ENCODE data around the gene OR4E2.

The OR4E2 gene

DNA sequence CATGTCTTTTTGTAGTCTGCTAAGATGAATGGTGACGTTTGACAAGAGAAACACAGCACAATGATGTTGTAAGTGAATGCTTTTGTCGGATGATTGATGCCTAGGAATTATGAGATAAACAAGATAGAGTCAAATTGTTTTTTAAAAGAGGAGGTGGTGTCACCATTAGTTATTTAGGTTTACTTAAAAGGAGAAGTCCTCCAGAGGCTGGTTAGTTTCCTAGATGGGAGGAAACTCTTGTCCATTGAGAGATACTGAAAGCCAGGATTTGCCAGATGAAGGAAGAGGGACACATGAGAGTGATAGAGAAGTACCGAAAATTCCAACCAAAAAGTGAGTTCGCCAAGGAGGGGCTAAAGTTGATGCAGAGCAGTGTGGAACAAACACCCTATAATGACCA is 18.8 kb upstream of the OR4E2 start, which contains the start of gene OR10G2:
TSS of gene OR10G2 (minus strand) at position 101 of the 400 bp plus-strand sequence. CDS start at position 3, 98 bp downstream.
- TF ChIP-seq, protein P1, sequence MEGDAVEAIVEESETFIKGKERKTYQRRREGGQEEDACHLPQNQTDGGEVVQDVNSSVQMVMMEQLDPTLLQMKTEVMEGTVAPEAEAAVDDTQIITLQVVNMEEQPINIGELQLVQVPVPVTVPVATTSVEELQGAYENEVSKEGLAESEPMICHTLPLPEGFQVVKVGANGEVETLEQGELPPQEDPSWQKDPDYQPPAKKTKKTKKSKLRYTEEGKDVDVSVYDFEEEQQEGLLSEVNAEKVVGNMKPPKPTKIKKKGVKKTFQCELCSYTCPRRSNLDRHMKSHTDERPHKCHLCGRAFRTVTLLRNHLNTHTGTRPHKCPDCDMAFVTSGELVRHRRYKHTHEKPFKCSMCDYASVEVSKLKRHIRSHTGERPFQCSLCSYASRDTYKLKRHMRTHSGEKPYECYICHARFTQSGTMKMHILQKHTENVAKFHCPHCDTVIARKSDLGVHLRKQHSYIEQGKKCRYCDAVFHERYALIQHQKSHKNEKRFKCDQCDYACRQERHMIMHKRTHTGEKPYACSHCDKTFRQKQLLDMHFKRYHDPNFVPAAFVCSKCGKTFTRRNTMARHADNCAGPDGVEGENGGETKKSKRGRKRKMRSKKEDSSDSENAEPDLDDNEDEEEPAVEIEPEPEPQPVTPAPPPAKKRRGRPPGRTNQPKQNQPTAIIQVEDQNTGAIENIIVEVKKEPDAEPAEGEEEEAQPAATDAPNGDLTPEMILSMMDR (conservative IDR thresholded peaks at IDR 0.05) = no peak
- peak within 1 kb of the TSS; percentile 9; the same call in 1 of the 2 replicates for H3K27ac ChIP-seq

- TF ChIP-seq, protein P1 (conservative IDR thresholded peaks at IDR 0.05) = no peak
Observed at GRCh38 chr14:21642683-21643082, 11.0 kb upstream of the OR4E2 start.

DNA sequence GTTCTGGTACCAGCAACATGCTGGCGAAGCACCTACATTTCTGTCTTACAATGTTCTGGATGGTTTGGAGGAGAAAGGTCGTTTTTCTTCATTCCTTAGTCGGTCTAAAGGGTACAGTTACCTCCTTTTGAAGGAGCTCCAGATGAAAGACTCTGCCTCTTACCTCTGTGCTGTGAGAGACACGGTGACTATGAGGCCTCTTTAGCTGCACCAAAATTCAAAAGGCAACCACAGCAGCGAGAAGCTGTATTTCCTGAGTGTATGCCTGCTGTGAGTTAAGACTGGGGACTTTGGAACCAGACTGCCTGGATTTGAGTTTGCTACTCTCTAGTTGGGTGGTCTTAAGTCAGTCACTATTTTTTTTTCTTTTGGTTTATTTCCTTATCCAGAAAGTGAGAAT is 10.2 kb upstream of the OR4E2 start:
- TF ChIP-seq, protein P1 (conservative IDR thresholded peaks at IDR 0.05) = no peak
- no peak overlapping the region for H3K27ac ChIP-seq

More at GRCh38 chr14:21642683-21643082, 11.0 kb upstream of the OR4E2 start:
- no peak overlapping the region for H3K27ac ChIP-seq

GRCh38 chr14:21647380-21647779 is 6.3 kb upstream of the OR4E2 start:
- peak overlapping the region; percentile 21; the same call in 1 of the 2 replicates for H3K27ac ChIP-seq
- TF ChIP-seq, protein P1 (conservative IDR thresholded peaks at IDR 0.05) = no peak

- H3K27ac ChIP-seq = no peak overlapping the region
- TF ChIP-seq, protein P1 (conservative IDR thresholded peaks at IDR 0.05) = no peak
Observed at GRCh38 chr14:21652209-21652808, 1.3 kb upstream of the OR4E2 start.

- TF ChIP-seq, protein P1 (conservative IDR thresholded peaks at IDR 0.05) = no peak
- H3K27ac ChIP-seq = no peak overlapping the region
Observed at GRCh38 chr14:21654215-21654614, 580 bp downstream of the OR4E2 start.

GRCh38 chr14:21656980-21657379 is 3.3 kb downstream of the OR4E2 start:
- TF ChIP-seq, protein P1 (conservative IDR thresholded peaks at IDR 0.05) = no peak
- no peak overlapping the region for H3K27ac ChIP-seq
